ENCODE data around the gene SIN3A. TPM values are rescaled to one million over a fixed set of nuclear protein-coding genes. Genes with fewer than 3 reads are reported as not detected.

Gene SIN3A
- 22.0 to 30.8 TPM (median 28.6 TPM) in 5 replicates for total RNA-seq (2022; extraction: Qiagen RNA extraction; ENCODE audit: low read depth)

GRCh38 chr15:75451674-75452363 lies at the start of gene SIN3A:
Gene SIN3A (minus strand): TSS chr15:75451690. CDS start chr15:75430375, 21,315 bp downstream.

GRCh38 chr15:75367913-75368688 lies 83.4 kb downstream of the SIN3A start, which contains the start of gene MAN2C1:
Gene MAN2C1 (minus strand): TSS chr15:75368607. CDS start chr15:75368583, 24 bp downstream.

GRCh38 chr15:75346796-75347221 lies 104.7 kb downstream of the SIN3A start, which contains the start of gene NEIL1:
Gene NEIL1 (plus strand): TSS chr15:75347039. CDS start chr15:75348906, 1,867 bp downstream.

GRCh38 chr15:75335705-75336355 lies 115.7 kb downstream of the SIN3A start, which contains the start of gene COMMD4:
Gene COMMD4 (plus strand): TSS chr15:75336063. CDS start chr15:75336090, 27 bp downstream.

Other genes with a start within 250 kb of the SIN3A start
- gene C15orf39, start 249.8 kb downstream of the SIN3A start, total RNA-seq (2022; extraction: Qiagen RNA extraction; ENCODE audit: low read depth): 24.2 to 31.7 TPM (median 31.1 TPM) in 5 replicates
- gene GOLGA6C, start 193.4 kb downstream of the SIN3A start, total RNA-seq (2022; extraction: Qiagen RNA extraction; ENCODE audit: low read depth): 0.16 TPM in 1 of 5 replicates, not detected in the others
- gene GOLGA6D, start 168.9 kb downstream of the SIN3A start, total RNA-seq (2022; extraction: Qiagen RNA extraction; ENCODE audit: low read depth): 0.05 to 0.09 TPM in 2 of 5 replicates, not detected in the others
- gene COMMD4, start 115.6 kb downstream of the SIN3A start, total RNA-seq (2022; extraction: Qiagen RNA extraction; ENCODE audit: low read depth): 174 to 218 TPM (median 179 TPM) in 5 replicates
- 1.3 to 3.6 TPM (median 2.7 TPM) in 5 replicates for gene NEIL1, start 104.7 kb downstream of the SIN3A start, total RNA-seq (2022; extraction: Qiagen RNA extraction; ENCODE audit: low read depth)
- 62.1 to 85.3 TPM (median 75.3 TPM) in 5 replicates for gene MAN2C1, start 83.1 kb downstream of the SIN3A start, total RNA-seq (2022; extraction: Qiagen RNA extraction; ENCODE audit: low read depth)
- gene PTPN9, start 127.6 kb upstream of the SIN3A start, total RNA-seq (2022; extraction: Qiagen RNA extraction; ENCODE audit: low read depth): 36.4 to 48.2 TPM (median 44.9 TPM) in 5 replicates
- gene SNUPN, start 174.0 kb upstream of the SIN3A start, total RNA-seq (2022; extraction: Qiagen RNA extraction; ENCODE audit: low read depth): 29.1 to 32.1 TPM (median 29.9 TPM) in 5 replicates
- gene IMP3, start 188.5 kb upstream of the SIN3A start, total RNA-seq (2022; extraction: Qiagen RNA extraction; ENCODE audit: low read depth): 89.6 to 123 TPM (median 116 TPM) in 5 replicates
- 10.3 to 15.7 TPM (median 14.2 TPM) in 5 replicates for gene SNX33, start 196.2 kb upstream of the SIN3A start, total RNA-seq (2022; extraction: Qiagen RNA extraction; ENCODE audit: low read depth)

Measured in A549 treated with GW870086 at 1 μM for 4 hours (cell line).